SK-N-SH (cell line): ENCODE data around the gene TAF4. TPM values are rescaled to one million over a fixed set of nuclear protein-coding genes. Genes with fewer than 3 reads are reported as not detected.

Source experiments
- CTCF ChIA-PET: fragments of 300-600, 350-600 bp; formaldehyde crosslinking; extraction: SDS; loops from one replicate; lab custom pipeline; 2021; lab: Yijun Ruan, JAX
- POLR2A ChIA-PET: fragments of 350-600 bp; sonication (Branson Sonifier 250); formaldehyde crosslinking; extraction: SDS; loops from one replicate; lab custom pipeline; 2020; ENCODE audit warnings: antibody characterized with exemption, inconsistent platforms; lab: Yijun Ruan, JAX
- DNase-seq: peaks from one replicate; pipeline ENCODE4 v3.0.0; 2012
- H2AFZ ChIP-seq: fragments of 200-600 bp; sonication (generic); 2 replicates; pipeline ENCODE4 v1.8.1; 2016; ENCODE audit warnings: antibody characterized with exemption, mild to moderate bottlenecking, low read depth
- H3F3A ChIP-seq: fragments of 200-600 bp; sonication (generic); replicated peaks from 2 replicates; pipeline ENCODE3; 2016; ENCODE audit warnings: antibody characterized with exemption, mild to moderate bottlenecking; ENCODE audit not compliant: insufficient read depth
- H3K27ac ChIP-seq, 2 experiments: fragments of 200-500 bp in 1 of 2; fragments of 200-600 bp in 1 of 2; sonication (Bioruptor generic) in 1 of 2; sonication (generic), shearing (Covaris generic) in 1 of 2; 2 replicates each; pipeline versions ENCODE4 v1.5.1 to v1.6.1; 2014 to 2016; ENCODE audit warnings: low read depth in 2 of 2, inconsistent platforms in 1 of 2, low read length in 1 of 2, mild to moderate bottlenecking in 1 of 2, mixed read lengths in 1 of 2
- H3K27me3 ChIP-seq: fragments of 200-600 bp; sonication (generic), shearing (Covaris generic); 2 replicates; pipeline ENCODE4 v1.6.1; 2016; ENCODE audit warnings: mixed run types; ENCODE audit not compliant: insufficient read depth
- H3K36me3 ChIP-seq, 2 experiments: fragments of 200-500 bp in 1 of 2; fragments of 200-600 bp in 1 of 2; sonication (Bioruptor generic) in 1 of 2; sonication (generic) in 1 of 2; replicated peaks in 1 of 2; 2 replicates each; pipeline versions ENCODE3 to v1.5.1; 2014 to 2016; ENCODE audit warnings: low read length in 1 of 2, mild to moderate bottlenecking in 1 of 2; ENCODE audit not compliant: insufficient read depth in 2 of 2, control insufficient read depth in 1 of 2
- H3K4me1 ChIP-seq, 2 experiments: fragments of 200-500 bp in 1 of 2; fragments of 200-600 bp in 1 of 2; sonication (Bioruptor generic) in 1 of 2; sonication (generic), shearing (Covaris generic) in 1 of 2; 2 replicates each; pipeline versions ENCODE4 v1.5.1 to v1.6.1; 2014 to 2016; ENCODE audit warnings: low read depth in 1 of 2, low read length in 1 of 2, mixed run types in 1 of 2; ENCODE audit not compliant: insufficient read depth in 2 of 2, control insufficient read depth in 1 of 2
- H3K4me2 ChIP-seq: fragments of 200-600 bp; sonication (generic), shearing (Covaris generic); 2 replicates; pipeline ENCODE4 v1.6.1; 2017; ENCODE audit warnings: mixed run types
- H3K4me3 ChIP-seq, 2 experiments: fragments of 200-500 bp in 1 of 2; fragments of 200-600 bp in 1 of 2; sonication (Bioruptor generic) in 1 of 2; sonication (generic), shearing (Covaris generic) in 1 of 2; 2 replicates each; pipeline versions ENCODE4 v1.5.1 to v1.8.1; 2014 to 2016; ENCODE audit warnings: low read depth in 2 of 2, inconsistent platforms in 1 of 2, low read length in 1 of 2, mild to moderate bottlenecking in 1 of 2, mixed read lengths in 1 of 2, moderate library complexity in 1 of 2
- H3K79me2 ChIP-seq: fragments of 200-600 bp; sonication (generic); 2 replicates; pipeline ENCODE4 v1.8.1; 2017; ENCODE audit warnings: mild to moderate bottlenecking; ENCODE audit not compliant: insufficient read depth
- H3K9ac ChIP-seq: fragments of 200-600 bp; sonication (generic); 2 replicates; pipeline ENCODE4 v1.6.1; 2017; ENCODE audit warnings: mixed run types
- H3K9me2 ChIP-seq: fragments of 200-600 bp; sonication (generic); 2 replicates; pipeline ENCODE4 v1.6.1; 2017; ENCODE audit warnings: mixed run types
- H3K9me3 ChIP-seq: fragments of 200-600 bp; sonication (generic); 2 replicates; pipeline ENCODE4 v1.6.1; 2017; ENCODE audit warnings: mixed run types, mild to moderate bottlenecking, moderate library complexity
- H4K20me1 ChIP-seq: fragments of 200-600 bp; sonication (generic); 2 replicates; pipeline ENCODE4 v1.6.1; 2017; ENCODE audit warnings: mild to moderate bottlenecking, mixed run types; ENCODE audit not compliant: insufficient read depth
- CHD2 ChIP-seq: fragments of 150-350 bp; IDR thresholded peaks from 2 replicates; pipeline ENCODE4 v1.6.1; 2018; ENCODE audit warnings: low read length; ENCODE audit not compliant: partially characterized antibody
- EZH2phosphoT487 ChIP-seq: fragments of 200-600 bp; sonication (generic); IDR thresholded peaks from 2 replicates; pipeline ENCODE4 v1.6.1; 2017; ENCODE audit warnings: low read depth, mixed run types, mild to moderate bottlenecking, antibody characterized with exemption, moderate library complexity, borderline replicate concordance
- FOXJ3 ChIP-seq: sonication (generic); formaldehyde crosslinking; IDR thresholded peaks from 2 replicates; pipeline ENCODE4 v1.5.1; 2020; ENCODE audit warnings: mild to moderate bottlenecking, missing genetic modification reagents
- FOXM1 ChIP-seq: IDR thresholded peaks from 2 replicates; pipeline ENCODE4 v1.4.0; 2012; ENCODE audit warnings: low read depth, mild to moderate bottlenecking
- GABPA ChIP-seq: IDR thresholded peaks from 2 replicates; pipeline ENCODE4 v1.4.0; 2012; ENCODE audit warnings: low read depth, mild to moderate bottlenecking
- GATA2 ChIP-seq: sonication (generic); formaldehyde crosslinking; IDR thresholded peaks from 2 replicates; pipeline ENCODE4 v1.5.0; 2020; ENCODE audit warnings: mild to moderate bottlenecking, missing genetic modification reagents
- IRF3 ChIP-seq: fragments of 150-350 bp; IDR thresholded peaks from 2 replicates; pipeline ENCODE4 v1.6.1; 2016; ENCODE audit warnings: mild to moderate bottlenecking, low read depth, low read length
- JUND ChIP-seq: IDR thresholded peaks from 2 replicates; pipeline ENCODE4 v1.4.0; 2012
- MEF2A ChIP-seq: IDR thresholded peaks from 2 replicates; pipeline ENCODE4 v1.4.0; 2012; ENCODE audit warnings: low read depth, borderline replicate concordance
- MXI1 ChIP-seq: IDR thresholded peaks from 2 replicates; pipeline ENCODE4 v1.6.1; 2012; ENCODE audit warnings: mild to moderate bottlenecking, low read depth, low read length, improper control_type of control experiment
- NRF1 ChIP-seq: IDR thresholded peaks from 2 replicates; pipeline ENCODE4 v1.6.1; 2012; ENCODE audit warnings: low read depth, mild to moderate bottlenecking, low read length
- POLR2AphosphoS5 ChIP-seq: IDR thresholded peaks from 2 replicates; pipeline ENCODE4 v1.6.1; 2012; ENCODE audit warnings: low read depth, low read length
- RXRA ChIP-seq: IDR thresholded peaks from 2 replicates; pipeline ENCODE4 v1.4.0; 2012; ENCODE audit warnings: low read depth, mild to moderate bottlenecking, borderline replicate concordance
- SMC3 ChIP-seq: IDR thresholded peaks from 2 replicates; pipeline ENCODE4 v1.6.1; 2012; ENCODE audit warnings: low read depth, low read length, improper control_type of control experiment
- TCF12 ChIP-seq: IDR thresholded peaks from 2 replicates; pipeline ENCODE4 v1.4.0; 2012
- TEAD4 ChIP-seq: IDR thresholded peaks from 2 replicates; pipeline ENCODE4 v1.4.0; 2012; ENCODE audit warnings: mild to moderate bottlenecking, borderline replicate concordance; ENCODE audit not compliant: insufficient read depth
- USF1 ChIP-seq: IDR thresholded peaks from 2 replicates; pipeline ENCODE4 v1.4.0; 2012; ENCODE audit warnings: low read depth, borderline replicate concordance
- ZBTB33 ChIP-seq: IDR thresholded peaks from 2 replicates; pipeline ENCODE4 v1.4.0; 2012; ENCODE audit warnings: low read depth, borderline replicate concordance
- WGBS: methylation state at CpG from one replicate; pipeline ENCODE4 v1.1.6; 2017; ENCODE audit warnings: low lambda C conversion rate; 5-methylcytosine and 5-hydroxymethylcytosine counted together
- polyA plus RNA-seq, 3 experiments: library from polyadenylated mRNA; depleted of rRNA; stranded (reverse); fragments of >200 nt; gene quantifications; 2 replicates each; pipeline ENCODE4 v1.2.3, GENCODE V29; 2012
- TF ChIP-seq, protein P1 (sequence below): IDR thresholded peaks from 2 replicates; pipeline ENCODE4; 2012
- TF ChIP-seq, protein P2 (sequence below): IDR thresholded peaks from 2 replicates; pipeline ENCODE4 v1.6.1; 2012; ENCODE audit warnings: mild to moderate bottlenecking, low read depth, low read length, moderate library complexity

Gene TAF4
- polyA plus RNA-seq, 1 of the 3 experiments (the other 2 are of a cell fraction): 4.8 TPM

DNA sequence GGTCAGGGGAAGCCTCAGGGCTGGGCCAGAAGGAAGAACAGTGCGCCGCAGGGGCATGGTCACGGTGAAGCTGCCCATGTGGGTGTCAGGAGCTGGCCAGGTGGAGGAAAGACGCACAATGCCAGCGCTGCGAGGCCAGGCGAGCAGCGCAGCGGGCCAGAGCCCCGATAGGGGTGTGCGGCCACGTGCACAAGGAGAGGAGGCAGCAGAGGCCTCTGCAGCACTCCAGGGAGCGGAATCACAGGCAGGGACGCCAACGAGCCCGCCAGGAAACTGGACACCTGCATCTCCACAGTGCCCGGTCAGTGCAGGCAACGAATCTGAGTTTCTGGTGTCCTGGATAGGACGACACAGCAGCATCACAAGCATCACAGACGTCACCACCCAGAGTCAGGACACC, 35.7 kb downstream of the TAF4 start:
- WGBS: 90% methylated on average over 4 of the region's 20 CpGs
- peaks cover 76% of the 10 kb centered on the region for H4K20me1 ChIP-seq
- ChIA-PET POLR2A (no interaction called here), CTCF (no interaction called here)
- peaks cover 89% of the 10 kb centered on the region for H3K79me2 ChIP-seq
- H3F3A ChIP-seq: no peaks in the 10 kb centered on the region
- H3K9me2 ChIP-seq: no peaks in the 10 kb centered on the region
- H3K9ac ChIP-seq: no peak overlapping the region
- H3K4me1 ChIP-seq: peaks cover 0 to 65% of the 10 kb centered on the region in 2 experiments; a peak in 1 of 4 replicates
- H3K4me3 ChIP-seq: no peak overlapping the region
- H3K36me3 ChIP-seq: no peaks in the 10 kb centered on the region
- H3K27me3 ChIP-seq: no peaks in the 10 kb centered on the region
- TF ChIP-seq POLR2AphosphoS5 (no peak), MXI1 (no peak), RXRA (no peak), IRF3 (no peak), GATA2 (CRISPR knock-in tag) (no peak), SMC3 (no peak), GABPA (no peak), EZH2phosphoT487 (no peak), NRF1 (no peak), USF1 (no peak), ZBTB33 (no peak), FOXJ3 (no peak), MEF2A (no peak), JUND (no peak), TCF12 (no peak), CHD2 (no peak), FOXM1 (no peak), TEAD4 (no peak)
- TF ChIP-seq, protein P1, sequence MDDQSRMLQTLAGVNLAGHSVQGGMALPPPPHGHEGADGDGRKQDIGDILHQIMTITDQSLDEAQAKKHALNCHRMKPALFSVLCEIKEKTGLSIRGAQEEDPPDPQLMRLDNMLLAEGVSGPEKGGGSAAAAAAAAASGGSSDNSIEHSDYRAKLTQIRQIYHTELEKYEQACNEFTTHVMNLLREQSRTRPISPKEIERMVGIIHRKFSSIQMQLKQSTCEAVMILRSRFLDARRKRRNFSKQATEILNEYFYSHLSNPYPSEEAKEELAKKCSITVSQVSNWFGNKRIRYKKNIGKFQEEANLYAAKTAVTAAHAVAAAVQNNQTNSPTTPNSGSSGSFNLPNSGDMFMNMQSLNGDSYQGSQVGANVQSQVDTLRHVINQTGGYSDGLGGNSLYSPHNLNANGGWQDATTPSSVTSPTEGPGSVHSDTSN: no peak
- TF ChIP-seq, protein P2, sequence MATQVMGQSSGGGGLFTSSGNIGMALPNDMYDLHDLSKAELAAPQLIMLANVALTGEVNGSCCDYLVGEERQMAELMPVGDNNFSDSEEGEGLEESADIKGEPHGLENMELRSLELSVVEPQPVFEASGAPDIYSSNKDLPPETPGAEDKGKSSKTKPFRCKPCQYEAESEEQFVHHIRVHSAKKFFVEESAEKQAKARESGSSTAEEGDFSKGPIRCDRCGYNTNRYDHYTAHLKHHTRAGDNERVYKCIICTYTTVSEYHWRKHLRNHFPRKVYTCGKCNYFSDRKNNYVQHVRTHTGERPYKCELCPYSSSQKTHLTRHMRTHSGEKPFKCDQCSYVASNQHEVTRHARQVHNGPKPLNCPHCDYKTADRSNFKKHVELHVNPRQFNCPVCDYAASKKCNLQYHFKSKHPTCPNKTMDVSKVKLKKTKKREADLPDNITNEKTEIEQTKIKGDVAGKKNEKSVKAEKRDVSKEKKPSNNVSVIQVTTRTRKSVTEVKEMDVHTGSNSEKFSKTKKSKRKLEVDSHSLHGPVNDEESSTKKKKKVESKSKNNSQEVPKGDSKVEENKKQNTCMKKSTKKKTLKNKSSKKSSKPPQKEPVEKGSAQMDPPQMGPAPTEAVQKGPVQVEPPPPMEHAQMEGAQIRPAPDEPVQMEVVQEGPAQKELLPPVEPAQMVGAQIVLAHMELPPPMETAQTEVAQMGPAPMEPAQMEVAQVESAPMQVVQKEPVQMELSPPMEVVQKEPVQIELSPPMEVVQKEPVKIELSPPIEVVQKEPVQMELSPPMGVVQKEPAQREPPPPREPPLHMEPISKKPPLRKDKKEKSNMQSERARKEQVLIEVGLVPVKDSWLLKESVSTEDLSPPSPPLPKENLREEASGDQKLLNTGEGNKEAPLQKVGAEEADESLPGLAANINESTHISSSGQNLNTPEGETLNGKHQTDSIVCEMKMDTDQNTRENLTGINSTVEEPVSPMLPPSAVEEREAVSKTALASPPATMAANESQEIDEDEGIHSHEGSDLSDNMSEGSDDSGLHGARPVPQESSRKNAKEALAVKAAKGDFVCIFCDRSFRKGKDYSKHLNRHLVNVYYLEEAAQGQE: no peak
- TF ChIP-seq, all 33 proteins: peak for 0
- Histone ChIP-seq H3K4me2 (no peak overlapping the region), H3K9me3 (no peaks in the 10 kb centered on the region), H3K27ac (peak overlapping the region in 1 of 2 experiments; percentile 24; a peak in 1 of 4 replicates), H2AFZ (no peak overlapping the region)
- no peak for DNase-seq
